HG02970 (cell line): ENCODE data around the gene GNG4.
A peak's percentile ranks its signal among the peaks of the same experiment; 100 is the strongest.
"Not testable (repeated sequence)": the region's sequence is repeated elsewhere in the genome, so short reads cannot be mapped to it uniquely, and the experiment has no call there.

Source experiments
- ATAC-seq: cut with Tn5 transposase; IDR thresholded peaks from one replicate; pipeline ENCODE4 v1.9.1; 2021; ENCODE audit warnings: mild to moderate bottlenecking, moderate library complexity, moderate number of reproducible peaks; ENCODE audit not compliant: unreplicated experiment, low FRiP score

The GNG4 gene

DNA sequence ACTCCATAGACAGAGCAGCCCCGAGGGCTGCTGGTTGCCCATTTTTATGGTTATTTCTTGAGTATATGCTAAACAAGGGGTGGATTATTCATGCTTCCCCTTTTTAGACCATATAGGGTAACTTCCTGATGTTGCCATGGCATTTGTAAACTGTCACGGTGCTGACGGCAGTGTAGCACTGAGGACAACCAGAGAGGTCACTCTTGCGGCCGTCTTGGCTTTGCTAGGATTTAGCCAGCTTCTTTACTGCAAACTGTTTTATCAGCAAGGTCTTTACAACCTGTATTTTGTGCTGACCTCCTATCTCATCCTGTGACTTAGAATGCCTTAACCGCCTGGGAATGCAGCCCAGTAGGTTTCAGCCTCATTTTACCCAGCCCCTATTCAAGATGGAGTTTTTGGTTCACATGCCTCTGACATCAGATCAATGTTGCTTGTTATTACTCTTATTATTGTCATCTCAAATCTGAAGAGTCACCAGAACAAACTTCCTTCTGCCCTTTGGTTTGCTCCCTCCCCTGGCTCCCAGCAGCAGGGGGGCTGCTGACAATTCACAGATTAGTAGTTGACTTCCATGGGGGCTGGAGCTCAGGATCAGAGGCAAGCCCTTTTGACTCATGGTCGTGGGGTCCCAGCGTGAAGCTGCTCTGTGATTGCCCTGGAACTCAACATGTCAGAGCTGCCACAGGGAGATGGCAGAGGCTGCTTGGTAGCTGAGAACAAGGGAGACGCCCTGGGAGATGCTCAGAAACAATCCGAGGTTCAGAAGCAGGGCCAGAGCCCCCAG is 103.0 kb downstream of the GNG4 start:
- not testable (repeated sequence) for ATAC-seq

DNA sequence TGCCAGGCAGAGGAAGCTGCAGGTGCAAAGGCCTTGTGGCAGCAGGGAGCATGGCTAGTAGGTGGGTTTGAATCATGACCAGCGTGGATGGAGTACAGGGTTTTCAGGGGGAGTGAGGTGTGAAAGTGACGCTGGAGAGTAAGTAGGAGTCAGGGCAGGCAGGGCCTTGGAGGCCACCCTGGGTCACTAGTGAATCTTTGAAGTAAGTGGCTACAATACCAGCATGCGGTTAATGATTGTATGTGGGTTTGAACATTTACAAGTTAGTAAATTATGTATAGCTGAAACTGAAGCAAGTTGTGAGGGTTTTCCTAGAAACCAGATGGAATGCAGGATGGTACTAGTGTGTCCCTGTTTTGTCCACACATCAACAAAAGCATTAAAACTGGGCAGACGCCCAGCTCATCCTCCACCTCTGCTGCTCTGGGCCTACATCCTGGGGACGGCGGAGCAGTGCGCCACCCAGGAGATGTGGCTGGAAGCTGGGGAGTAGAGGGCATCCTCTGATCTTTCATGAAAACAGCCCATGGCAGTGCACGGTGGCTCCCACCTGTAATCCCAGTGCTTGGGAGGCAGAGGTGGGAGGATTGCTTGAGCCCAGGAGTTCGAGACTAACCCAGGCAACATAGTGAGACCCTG is 104.2 kb downstream of the GNG4 start:
- no peak for ATAC-seq

- ATAC-seq = not testable (repeated sequence)
Measured at GRCh38 chr1:235542845-235543244, 106.7 kb downstream of the GNG4 start.

GRCh38 chr1:235533476-235534168 is 116.0 kb downstream of the GNG4 start:
- no peak for ATAC-seq

- ATAC-seq = no peak
Measured at GRCh38 chr1:235532360-235532759, 117.2 kb downstream of the GNG4 start.

GRCh38 chr1:235527196-235527814 is 122.3 kb downstream of the GNG4 start:
- no peak for ATAC-seq

DNA sequence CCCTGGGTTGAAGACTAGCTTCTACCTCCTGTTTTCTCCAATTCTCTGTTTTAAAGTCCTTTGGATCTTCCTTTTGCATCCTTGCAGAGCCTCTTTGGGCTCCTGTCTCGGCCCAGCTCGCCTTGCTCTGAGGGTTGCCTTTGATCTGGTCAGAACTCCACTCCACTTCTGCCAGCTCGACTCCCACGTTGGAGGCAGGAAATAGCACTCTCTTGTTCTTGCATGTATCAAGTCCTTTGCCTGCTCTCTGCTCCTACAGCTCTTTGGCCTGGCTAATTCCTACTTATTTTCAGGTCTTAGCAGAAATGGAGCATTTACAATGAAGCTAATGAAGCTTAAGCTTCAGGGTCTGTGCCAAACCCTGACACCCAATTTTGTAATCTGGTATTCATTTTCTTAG is 124.3 kb downstream of the GNG4 start:
- ATAC-seq = no peak

GRCh38 chr1:235516862-235517446 is 132.6 kb downstream of the GNG4 start:
- ATAC-seq = no peak

GRCh38 chr1:235515844-235516512 is 133.6 kb downstream of the GNG4 start:
- ATAC-seq = no peak

GRCh38 chr1:235513495-235514366 is 135.9 kb downstream of the GNG4 start:
- no peak for ATAC-seq

GRCh38 chr1:235511470-235512240 is 137.9 kb downstream of the GNG4 start:
- no peak for ATAC-seq

- no peak for ATAC-seq
Measured at GRCh38 chr1:235510823-235511222, 138.8 kb downstream of the GNG4 start.

DNA sequence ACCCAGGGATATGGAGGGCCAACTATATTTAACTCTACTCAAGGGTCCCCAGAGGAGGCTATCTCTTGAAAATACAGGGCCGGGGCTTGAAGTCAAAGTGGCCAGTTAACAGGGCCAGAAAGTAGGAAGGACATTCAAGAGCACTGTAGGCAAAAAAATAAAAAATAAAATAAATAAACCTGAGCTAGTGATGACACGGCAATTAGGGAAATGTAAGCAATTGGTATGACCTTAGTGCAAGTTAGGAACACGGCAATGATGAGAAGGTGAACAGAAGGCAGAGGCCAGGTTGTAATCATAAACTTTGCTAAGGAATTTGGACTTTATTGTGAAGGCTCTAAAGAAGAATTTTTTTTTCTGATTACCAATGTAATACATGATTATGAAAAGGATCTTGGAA is 142.0 kb downstream of the GNG4 start:
- no peak for ATAC-seq

- peak; percentile 88 for ATAC-seq
Measured at GRCh38 chr1:235504494-235505222, 144.9 kb downstream of the GNG4 start.

DNA sequence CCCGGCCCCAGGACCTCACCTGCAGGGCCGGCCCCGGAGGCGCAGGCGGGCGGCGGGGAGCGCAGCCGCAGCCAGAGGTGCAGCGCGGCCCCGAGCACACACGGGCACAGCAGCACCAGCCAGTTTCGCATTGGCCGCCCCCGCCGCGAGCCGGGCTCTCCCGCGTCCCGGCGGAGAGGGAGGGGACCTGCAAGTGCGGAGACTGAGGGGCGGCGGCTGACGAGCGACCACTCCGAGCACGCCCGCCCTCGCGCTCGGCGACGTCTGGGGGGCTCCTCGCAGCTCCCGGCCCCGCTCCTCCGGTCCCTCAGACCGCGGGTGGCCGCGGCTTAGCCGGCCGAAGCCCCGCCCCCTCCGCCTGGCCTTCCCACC is 145.5 kb downstream of the GNG4 start, which contains the start of gene B3GALNT2:
TSS of gene B3GALNT2 (minus strand) at position 331 of the 372 bp plus-strand sequence. CDS start at position 131, 200 bp downstream.
- ATAC-seq = peak; percentile 42

DNA sequence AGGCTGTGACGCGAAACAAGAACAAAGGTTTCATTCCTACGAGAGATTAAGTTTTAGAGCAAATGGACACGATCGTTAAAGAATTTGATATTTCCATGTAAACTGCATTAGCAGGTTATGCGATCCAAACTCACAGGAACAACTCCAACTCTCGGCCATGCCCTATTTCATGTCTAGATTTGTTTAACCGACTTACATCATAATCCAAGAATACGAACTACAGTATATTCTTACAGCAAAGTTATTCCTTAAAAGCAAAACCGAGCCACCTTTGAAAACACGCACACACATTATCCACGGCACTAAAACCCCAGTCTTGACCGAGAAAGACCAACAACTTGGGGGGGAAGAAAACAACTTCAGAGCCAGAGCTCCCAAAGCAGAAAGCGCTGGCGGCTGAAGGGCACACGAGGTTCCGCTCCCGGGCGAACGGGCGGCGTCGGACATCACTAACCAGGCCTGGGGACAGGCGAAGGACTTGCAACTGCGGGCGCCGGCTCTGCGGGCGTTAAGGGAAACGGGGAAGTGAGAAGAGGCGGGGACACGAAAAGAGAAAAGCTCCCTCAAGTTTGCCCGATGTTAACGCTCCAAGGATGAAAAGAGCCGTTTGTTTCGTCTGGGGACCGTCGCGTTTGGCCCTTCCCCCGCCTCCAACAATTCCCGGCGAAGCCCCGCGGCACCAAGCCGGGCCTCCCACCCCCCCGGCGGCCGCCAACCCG is 146.0 kb downstream of the GNG4 start:
- peak; percentile 3 for ATAC-seq
